ENCODE results near the gene ACOXL.
"Not testable (repeated sequence)": the region's sequence is repeated elsewhere in the genome, so short reads cannot be mapped to it uniquely, and the experiment has no call there.

ACOXL gene

GRCh38 chr2:111068435-111069058 is 336.2 kb downstream of the ACOXL start:
- Mint-ChIP-seq H3K4me1 (ENCODE audit: low read depth) (peaks cover 4% of the 10 kb centered on the region), H3K4me3 (no peak overlapping the region), H3K9me3 (no peaks in the 10 kb centered on the region), H3K36me3 (ENCODE audit: low read depth) (no peaks in the 10 kb centered on the region), H3K27ac (no peak overlapping the region), H3K27me3 (ENCODE audit: low read depth) (peaks cover 44% of the 10 kb centered on the region)
- no peak for DNase-seq (ENCODE audit: low spot score)

DNA sequence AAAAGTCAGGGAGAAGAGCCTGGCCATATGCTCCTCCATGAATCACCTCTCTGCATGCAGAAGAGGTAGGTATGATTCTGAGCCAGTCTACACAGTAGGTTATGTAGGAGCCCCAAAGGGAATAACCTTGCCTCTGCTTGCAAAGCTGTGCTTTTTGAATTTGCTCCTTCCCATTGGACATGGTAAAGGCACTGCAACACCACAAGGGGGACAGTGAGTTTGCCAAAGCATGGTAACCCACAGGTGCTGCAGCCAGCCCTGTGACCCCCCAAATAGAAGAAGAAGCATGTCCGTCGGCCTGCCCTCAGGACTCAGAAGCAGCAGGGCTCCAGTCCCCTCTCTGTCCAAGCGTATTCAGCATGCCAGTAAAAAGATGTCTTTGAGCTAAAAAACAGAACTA is 337.3 kb downstream of the ACOXL start:
- H3K27ac Mint-ChIP-seq, result no peak overlapping the region
- DNase-seq (ENCODE audit: low spot score), result no peak
- peaks cover 10% of the 10 kb centered on the region for H3K9me3 Mint-ChIP-seq
- peaks cover 52% of the 10 kb centered on the region for H3K27me3 Mint-ChIP-seq (ENCODE audit: low read depth)
- peaks cover 4% of the 10 kb centered on the region for H3K4me1 Mint-ChIP-seq (ENCODE audit: low read depth)
- peaks cover 2% of the 10 kb centered on the region for H3K36me3 Mint-ChIP-seq (ENCODE audit: low read depth)
- no peak overlapping the region for H3K4me3 Mint-ChIP-seq

DNA sequence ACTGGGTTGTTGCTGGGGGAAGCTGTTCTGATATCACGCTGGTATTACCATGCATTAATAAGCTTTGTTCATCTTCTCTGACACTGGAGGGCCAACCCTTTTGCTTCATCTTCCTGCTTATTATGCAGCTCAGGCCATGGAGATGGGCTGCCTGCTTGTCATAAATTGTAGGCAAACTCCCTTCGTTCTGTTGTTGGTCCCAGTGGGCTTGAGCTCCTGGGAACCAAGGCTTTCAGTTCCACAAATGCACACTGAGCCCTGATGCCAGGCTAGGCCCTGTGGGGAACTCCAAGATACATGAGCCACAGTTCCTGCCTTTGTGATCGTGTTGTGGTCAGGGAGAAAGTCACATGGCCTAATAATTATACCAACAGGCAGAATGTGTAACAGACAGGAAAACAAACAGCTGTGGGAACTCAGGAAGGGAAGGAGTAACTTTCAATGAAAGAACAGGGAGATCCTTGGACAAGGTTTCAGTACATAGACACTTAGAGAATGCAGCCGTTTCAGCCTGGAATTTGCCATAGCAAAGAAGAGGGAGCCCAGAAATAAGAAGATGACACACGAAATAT is 339.3 kb downstream of the ACOXL start:
- peaks cover 2% of the 10 kb centered on the region for H3K36me3 Mint-ChIP-seq (ENCODE audit: low read depth)
- H3K4me1 Mint-ChIP-seq (ENCODE audit: low read depth), result no peaks in the 10 kb centered on the region
- no peak overlapping the region for H3K27ac Mint-ChIP-seq
- DNase-seq (ENCODE audit: low spot score), result no peak
- H3K9me3 Mint-ChIP-seq, result peaks cover 30% of the 10 kb centered on the region
- peaks cover 52% of the 10 kb centered on the region for H3K27me3 Mint-ChIP-seq (ENCODE audit: low read depth)
- no peak overlapping the region for H3K4me3 Mint-ChIP-seq

DNA sequence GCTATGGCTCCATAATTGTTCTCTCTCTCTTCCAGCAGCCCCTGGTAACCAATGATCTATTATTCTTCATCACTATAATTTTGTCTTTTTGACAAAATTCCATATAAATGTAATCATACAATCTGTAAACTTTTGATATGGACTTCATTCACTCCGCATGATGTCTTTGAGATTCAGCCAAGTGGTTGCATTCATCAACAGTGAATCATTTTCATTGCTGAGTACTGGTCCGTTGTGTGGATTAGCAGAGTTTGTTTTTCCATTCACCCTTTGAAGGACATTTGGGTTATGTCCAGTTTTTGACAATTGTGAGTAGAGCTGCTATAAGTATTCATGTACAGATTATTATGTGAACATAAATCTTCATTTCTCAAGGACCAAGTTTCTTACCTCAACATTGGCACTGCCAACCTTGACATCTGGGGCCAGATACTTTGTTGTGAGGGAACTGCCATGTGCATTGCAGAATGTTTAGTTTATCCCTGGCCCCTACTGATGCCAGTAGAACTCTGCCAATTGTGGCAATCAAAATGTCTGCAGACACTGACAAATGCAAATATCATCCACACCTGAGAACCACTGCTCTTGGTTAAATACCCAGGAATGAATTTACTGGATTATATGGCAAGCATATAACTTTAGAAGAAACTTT is 340.0 kb downstream of the ACOXL start:
- H3K9me3 Mint-ChIP-seq, result peaks cover 32% of the 10 kb centered on the region
- no peaks in the 10 kb centered on the region for H3K4me1 Mint-ChIP-seq (ENCODE audit: low read depth)
- peaks cover 53% of the 10 kb centered on the region for H3K27me3 Mint-ChIP-seq (ENCODE audit: low read depth)
- no peak overlapping the region for H3K27ac Mint-ChIP-seq
- no peak for DNase-seq (ENCODE audit: low spot score)
- no peak overlapping the region for H3K4me3 Mint-ChIP-seq
- peaks cover 2% of the 10 kb centered on the region for H3K36me3 Mint-ChIP-seq (ENCODE audit: low read depth)

- not testable (repeated sequence) for H3K4me1 Mint-ChIP-seq (ENCODE audit: low read depth); DNase-seq (ENCODE audit: low spot score); H3K36me3 Mint-ChIP-seq (ENCODE audit: low read depth); H3K27ac Mint-ChIP-seq; H3K9me3 Mint-ChIP-seq; H3K4me3 Mint-ChIP-seq
- peaks cover 72% of the 10 kb centered on the region for H3K27me3 Mint-ChIP-seq (ENCODE audit: low read depth)
Observed at GRCh38 chr2:111082659-111083058, 350.3 kb downstream of the ACOXL start.

DNA sequence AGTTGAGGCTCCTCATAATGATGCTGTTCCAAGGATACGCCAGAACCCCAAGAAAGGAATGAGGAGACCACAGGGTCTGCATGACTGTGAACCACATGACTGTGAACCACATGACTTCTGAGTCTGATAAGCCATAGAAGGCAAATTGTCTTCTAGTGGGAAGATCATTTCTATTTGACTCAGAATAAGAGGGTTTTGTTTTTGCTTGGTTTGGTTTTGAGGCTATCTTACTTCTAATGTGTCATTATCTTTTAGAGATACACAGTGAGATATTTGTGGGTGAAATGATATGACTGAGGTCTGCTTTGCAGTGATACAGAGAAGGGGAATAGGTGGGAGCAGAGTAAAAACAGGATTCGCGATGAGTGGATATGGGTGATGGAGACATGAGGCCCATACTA is 359.4 kb downstream of the ACOXL start:
- peak; percentile 54 for DNase-seq (ENCODE audit: low spot score)
- Mint-ChIP-seq H3K27ac (no peak overlapping the region), H3K36me3 (ENCODE audit: low read depth) (no peaks in the 10 kb centered on the region), H3K9me3 (no peaks in the 10 kb centered on the region), H3K27me3 (ENCODE audit: low read depth) (peaks cover 68% of the 10 kb centered on the region), H3K4me1 (ENCODE audit: low read depth) (peaks cover 5% of the 10 kb centered on the region), H3K4me3 (no peak overlapping the region)

GRCh38 chr2:111094691-111095090 is 362.3 kb downstream of the ACOXL start:
- no peaks in the 10 kb centered on the region for H3K36me3 Mint-ChIP-seq (ENCODE audit: low read depth)
- H3K9me3 Mint-ChIP-seq, result no peaks in the 10 kb centered on the region
- peaks cover 5% of the 10 kb centered on the region for H3K4me1 Mint-ChIP-seq (ENCODE audit: low read depth)
- no peak for DNase-seq (ENCODE audit: low spot score)
- peaks cover 67% of the 10 kb centered on the region for H3K27me3 Mint-ChIP-seq (ENCODE audit: low read depth)
- H3K4me3 Mint-ChIP-seq, result no peak overlapping the region
- no peak overlapping the region for H3K27ac Mint-ChIP-seq

- DNase-seq (ENCODE audit: low spot score), result no peak
- Mint-ChIP-seq H3K36me3 (ENCODE audit: low read depth) (no peaks in the 10 kb centered on the region), H3K27ac (no peak overlapping the region), H3K4me1 (ENCODE audit: low read depth) (peaks cover 6% of the 10 kb centered on the region), H3K4me3 (no peak overlapping the region), H3K9me3 (no peaks in the 10 kb centered on the region), H3K27me3 (ENCODE audit: low read depth) (peaks cover 66% of the 10 kb centered on the region)
Observed at GRCh38 chr2:111095434-111095833, 363.1 kb downstream of the ACOXL start.

DNA sequence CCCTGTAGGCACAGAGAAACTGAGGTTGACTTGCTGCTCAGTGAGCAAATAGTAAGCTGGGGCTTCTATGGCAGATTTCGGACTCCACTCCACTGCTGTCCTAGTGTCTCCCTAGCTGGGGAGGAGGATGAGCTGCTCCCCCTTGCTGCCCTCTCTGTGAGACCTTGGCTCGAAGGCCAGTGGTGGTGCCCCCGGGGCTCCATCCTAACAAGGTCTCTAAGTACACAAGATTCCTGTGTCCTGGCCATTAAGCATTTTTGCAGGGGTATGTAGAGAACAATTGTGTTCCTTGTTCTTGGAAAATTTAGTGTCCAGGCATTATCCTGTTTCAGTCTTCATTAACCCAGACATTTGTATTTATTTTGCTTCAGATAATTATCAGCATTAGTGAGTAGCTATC is 367.0 kb downstream of the ACOXL start:
- H3K9me3 Mint-ChIP-seq, result no peaks in the 10 kb centered on the region
- H3K4me1 Mint-ChIP-seq (ENCODE audit: low read depth), result peaks cover 8% of the 10 kb centered on the region
- no peaks in the 10 kb centered on the region for H3K36me3 Mint-ChIP-seq (ENCODE audit: low read depth)
- H3K27me3 Mint-ChIP-seq (ENCODE audit: low read depth), result peaks cover 53% of the 10 kb centered on the region
- H3K27ac Mint-ChIP-seq, result no peak overlapping the region
- H3K4me3 Mint-ChIP-seq, result no peak overlapping the region
- no peak for DNase-seq (ENCODE audit: low spot score)

GRCh38 chr2:111100087-111100764 is 367.9 kb downstream of the ACOXL start:
- no peak overlapping the region for H3K4me3 Mint-ChIP-seq
- H3K4me1 Mint-ChIP-seq (ENCODE audit: low read depth), result peaks cover 8% of the 10 kb centered on the region
- peaks cover 52% of the 10 kb centered on the region for H3K27me3 Mint-ChIP-seq (ENCODE audit: low read depth)
- no peaks in the 10 kb centered on the region for H3K9me3 Mint-ChIP-seq
- H3K36me3 Mint-ChIP-seq (ENCODE audit: low read depth), result no peaks in the 10 kb centered on the region
- no peak overlapping the region for H3K27ac Mint-ChIP-seq
- DNase-seq (ENCODE audit: low spot score), result no peak

- no peaks in the 10 kb centered on the region for H3K9me3 Mint-ChIP-seq
- peaks cover 8% of the 10 kb centered on the region for H3K4me1 Mint-ChIP-seq (ENCODE audit: low read depth)
- DNase-seq (ENCODE audit: low spot score), result peak; percentile 37
- peaks cover 52% of the 10 kb centered on the region for H3K27me3 Mint-ChIP-seq (ENCODE audit: low read depth)
- no peak overlapping the region for H3K4me3 Mint-ChIP-seq
- no peaks in the 10 kb centered on the region for H3K36me3 Mint-ChIP-seq (ENCODE audit: low read depth)
- H3K27ac Mint-ChIP-seq, result no peak overlapping the region
Observed at GRCh38 chr2:111100765-111101162, 368.4 kb downstream of the ACOXL start.

DNA sequence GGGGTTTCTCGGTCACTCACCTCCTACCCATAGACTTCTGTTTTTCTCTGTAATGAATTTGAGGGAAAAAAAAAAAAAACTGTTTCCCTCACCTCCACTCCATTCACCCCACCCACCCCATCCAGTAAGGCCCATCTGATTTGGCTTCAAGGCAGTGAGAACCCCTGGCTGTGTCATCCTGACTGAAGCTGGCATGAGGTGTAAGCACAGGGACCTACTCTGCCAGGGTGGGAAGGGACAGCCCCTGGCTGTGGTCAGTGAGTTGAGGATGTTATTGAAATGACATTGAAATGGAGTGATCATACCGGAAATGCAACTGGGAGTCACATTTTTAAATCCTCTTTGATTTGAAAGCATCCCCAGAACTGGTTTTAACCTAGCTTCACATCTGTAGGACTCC is 369.2 kb downstream of the ACOXL start:
- Mint-ChIP-seq H3K27ac (no peak overlapping the region), H3K4me3 (no peak overlapping the region), H3K4me1 (ENCODE audit: low read depth) (peaks cover 8% of the 10 kb centered on the region), H3K9me3 (no peaks in the 10 kb centered on the region), H3K27me3 (ENCODE audit: low read depth) (peaks cover 59% of the 10 kb centered on the region), H3K36me3 (ENCODE audit: low read depth) (no peaks in the 10 kb centered on the region)
- DNase-seq (ENCODE audit: low spot score), result no peak

DNA sequence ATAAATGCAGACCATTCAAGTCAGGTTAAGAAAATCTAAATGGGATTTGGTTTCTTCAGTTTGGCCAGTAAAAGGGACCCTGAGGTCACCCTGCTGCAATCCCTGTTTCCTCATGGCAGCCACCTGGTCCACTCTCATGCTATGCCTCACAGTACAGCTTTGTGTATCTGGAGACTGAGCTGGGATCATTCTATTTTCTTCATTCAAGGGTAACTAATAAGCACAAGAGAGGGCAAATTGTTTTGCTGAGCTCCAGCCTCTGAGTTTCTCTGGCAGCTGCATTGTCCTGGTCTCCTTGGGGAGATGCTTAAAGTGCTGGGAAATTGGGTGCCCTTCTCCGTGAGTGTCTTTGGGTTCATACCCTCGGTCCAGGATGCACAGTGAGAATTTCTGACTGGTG is 369.8 kb downstream of the ACOXL start:
- H3K36me3 Mint-ChIP-seq (ENCODE audit: low read depth), result no peaks in the 10 kb centered on the region
- no peaks in the 10 kb centered on the region for H3K9me3 Mint-ChIP-seq
- no peak overlapping the region for H3K27ac Mint-ChIP-seq
- H3K4me1 Mint-ChIP-seq (ENCODE audit: low read depth), result peaks cover 8% of the 10 kb centered on the region
- H3K27me3 Mint-ChIP-seq (ENCODE audit: low read depth), result peaks cover 58% of the 10 kb centered on the region
- DNase-seq (ENCODE audit: low spot score), result no peak
- no peak overlapping the region for H3K4me3 Mint-ChIP-seq

GRCh38 chr2:111105926-111106325 is 373.6 kb downstream of the ACOXL start:
- H3K9me3 Mint-ChIP-seq, result no peaks in the 10 kb centered on the region
- no peak overlapping the region for H3K4me3 Mint-ChIP-seq
- H3K4me1 Mint-ChIP-seq (ENCODE audit: low read depth), result peaks cover 1% of the 10 kb centered on the region
- no peak for DNase-seq (ENCODE audit: low spot score)
- H3K27ac Mint-ChIP-seq, result no peak overlapping the region
- no peaks in the 10 kb centered on the region for H3K36me3 Mint-ChIP-seq (ENCODE audit: low read depth)
- peaks cover 55% of the 10 kb centered on the region for H3K27me3 Mint-ChIP-seq (ENCODE audit: low read depth)
